ENCODE results near the gene FMO3. TPM values are rescaled to one million over a fixed set of nuclear protein-coding genes. Genes with fewer than 3 reads are reported as not detected.

Gene FMO3
- total RNA-seq, 2 experiments from 2014 or later, result not detected

Small RNAs within 50 kb of the gene (microRNA-seq; reads per million reads assigned to microRNA genes)
- gene MIR1295A (not detected), gene MIR1295B (not detected)

Other genes with a start within 250 kb of the FMO3 start
- gene MROH9, start 155.4 kb upstream of the FMO3 start, total RNA-seq, result not detected
- gene FMO2, start 94.4 kb downstream of the FMO3 start, total RNA-seq, result not detected
- gene FMO1, start 157.6 kb downstream of the FMO3 start, total RNA-seq, result not detected
- 1 to 10 TPM; 1.4 to 1.5 TPM for gene FMO4, start 223.3 kb downstream of the FMO3 start, total RNA-seq

Data from activated CD8-positive, alpha-beta T cell treated with anti-CD3 and anti-CD28 coated beads, Interleukin-2, amount 10 ng/mL, durations not matched to agents 7 days and 5 days (primary cell).